NCI-H2107 treated with DMSO at 0.1 percent for 48 hours (cell line): Measurements from ENCODE around the gene ZNF761.
"Not testable (repeated sequence)": the region's sequence is repeated elsewhere in the genome, so short reads cannot be mapped to it uniquely, and the experiment has no call there.

ENCODE experiments used
- DNase-seq: peaks from one replicate; lab custom pipeline; 2025; ENCODE audit not compliant: unreplicated experiment; lab: John Stamatoyannopoulos, UW

The ZNF761 gene

DNA sequence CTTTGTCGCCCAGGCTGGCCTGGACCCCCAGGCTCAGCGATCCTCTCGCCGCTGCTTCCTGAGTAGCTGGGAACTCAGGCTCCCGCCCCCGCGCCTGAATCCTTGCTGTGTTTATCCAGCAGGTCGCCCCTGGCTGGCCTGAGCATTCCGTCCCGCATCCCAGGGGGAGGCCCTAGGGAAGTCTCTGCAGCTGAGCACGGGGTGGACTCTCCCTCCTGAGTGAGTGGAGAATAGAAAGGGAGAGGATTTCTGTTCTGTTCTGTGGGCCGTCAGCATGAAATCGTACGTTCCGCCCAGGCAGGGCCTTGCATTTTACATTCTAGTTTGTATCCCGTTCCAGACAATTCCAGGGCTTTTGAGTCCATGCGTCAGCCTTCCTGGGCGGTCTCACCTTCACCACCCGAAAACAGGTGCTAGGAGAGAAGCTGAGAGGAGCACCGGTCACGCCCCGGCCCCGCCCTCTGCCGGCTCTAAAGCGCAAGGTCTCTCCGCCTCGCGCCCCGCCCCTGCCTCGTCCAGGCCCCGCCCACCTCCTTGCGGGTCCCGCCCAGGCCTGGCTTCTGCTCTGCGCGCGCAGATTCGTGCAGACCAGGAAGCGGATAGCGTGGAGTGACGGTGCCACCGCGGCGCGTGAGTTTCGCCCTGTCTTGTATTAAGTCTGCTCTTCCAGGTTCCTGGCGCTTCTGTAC lies at the start of gene ZNF761:
TSS of gene ZNF761 (plus strand) at position 586 of the 689 bp plus-strand sequence. CDS start 15,285 bp downstream, outside the sequence.
- DNase-seq = peak; percentile 89

DNA sequence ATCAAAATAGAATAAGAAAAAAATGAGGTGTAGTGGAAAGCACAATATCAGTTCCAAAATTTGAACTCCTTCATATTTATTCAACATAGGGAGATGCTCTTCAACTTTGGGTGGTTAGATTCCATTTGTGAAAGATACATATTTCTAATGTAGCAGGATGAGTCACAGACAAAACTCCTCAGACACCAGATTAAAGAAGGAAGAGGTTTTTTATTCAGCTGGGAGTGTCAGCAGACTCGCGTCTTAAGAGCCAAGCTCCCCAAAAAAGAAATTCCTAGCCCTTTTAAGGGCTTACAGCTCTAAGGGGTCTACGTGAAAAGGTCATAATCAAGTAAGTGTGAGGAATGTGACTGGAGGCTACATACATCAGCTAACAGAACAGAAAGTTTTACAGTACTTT lies 43.6 kb upstream of the ZNF761 start:
- DNase-seq = no peak

DNA sequence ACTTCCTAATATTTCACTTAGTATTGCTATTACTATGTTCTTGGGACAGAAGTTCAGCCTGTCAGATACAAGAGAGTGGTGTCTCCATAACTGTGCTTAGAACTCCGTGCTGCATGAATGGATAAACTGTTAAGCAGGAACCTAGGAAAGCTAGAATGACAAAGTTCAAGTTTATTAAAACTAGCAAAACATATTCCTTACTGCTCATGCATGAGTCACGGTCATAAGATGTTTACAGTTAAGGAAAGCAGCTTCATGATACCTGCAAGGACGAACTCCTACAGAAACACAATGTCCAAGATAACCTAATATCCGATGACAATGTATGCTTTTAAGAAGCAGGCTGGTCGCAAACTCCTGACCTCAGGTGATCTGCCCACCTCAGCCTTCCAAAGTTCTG lies 42.9 kb upstream of the ZNF761 start:
- no peak for DNase-seq

DNA sequence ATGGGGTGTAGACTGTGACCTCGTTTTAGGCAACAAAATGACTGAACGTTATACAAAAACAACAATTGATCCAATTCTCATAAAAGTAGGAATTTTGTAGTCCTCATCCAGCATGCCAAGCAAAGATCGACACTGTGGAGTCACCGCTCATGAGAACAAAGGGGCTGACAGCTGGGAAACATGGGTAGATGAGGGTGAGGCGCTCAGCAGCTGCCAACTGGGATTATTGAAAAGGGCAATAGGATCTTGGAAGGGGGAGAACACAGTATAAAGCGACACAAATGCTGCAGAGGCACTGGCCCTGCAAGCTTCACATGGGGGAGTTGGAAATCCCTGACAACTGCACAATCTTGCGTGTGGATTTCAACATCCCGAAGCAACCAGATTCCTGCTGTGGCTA lies 42.2 kb upstream of the ZNF761 start:
- no peak for DNase-seq

DNA sequence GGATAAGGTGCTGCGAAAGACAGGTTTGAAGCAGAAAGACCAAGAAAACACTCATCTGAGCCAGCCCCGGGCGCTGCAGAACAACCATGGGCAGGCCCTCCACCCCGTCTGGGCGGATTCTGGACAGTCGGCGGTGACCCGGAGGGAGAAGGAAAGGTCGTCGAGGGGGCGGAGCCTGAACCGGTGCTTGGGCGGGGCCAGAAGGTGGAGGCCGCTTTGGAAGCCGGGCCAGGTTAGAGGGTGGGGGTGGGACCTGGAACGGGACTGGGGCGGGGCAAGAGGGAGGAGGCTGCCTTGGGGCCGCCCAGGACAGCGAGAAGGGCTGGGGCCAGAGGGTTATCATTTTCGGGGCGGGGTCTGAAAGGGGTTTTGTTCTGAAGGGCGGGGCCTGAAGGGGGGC lies 41.8 kb upstream of the ZNF761 start:
- DNase-seq = no peak

DNA sequence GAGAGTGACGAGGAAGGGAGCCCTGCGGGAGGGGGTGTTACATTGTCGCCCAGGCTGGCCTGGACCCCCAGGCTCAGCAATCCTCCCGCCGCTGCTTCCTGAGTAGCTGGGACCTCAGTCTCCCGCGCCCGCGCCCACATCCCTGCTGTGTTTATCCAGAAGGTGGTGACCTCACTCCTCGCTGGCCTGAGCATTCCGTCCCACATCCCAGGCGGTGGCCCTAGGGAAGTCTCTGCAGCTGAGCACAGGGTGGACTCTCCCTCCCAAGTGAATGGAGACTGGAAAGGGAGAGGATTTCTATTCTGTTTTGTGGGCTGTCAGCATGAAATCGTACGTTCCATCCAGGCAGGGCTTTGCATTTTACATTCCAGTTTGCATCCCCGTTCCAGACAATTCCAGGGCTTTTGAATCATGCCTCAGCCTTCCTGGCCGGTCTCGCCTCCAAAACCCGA lies 37.2 kb upstream of the ZNF761 start:
- no peak for DNase-seq

DNA sequence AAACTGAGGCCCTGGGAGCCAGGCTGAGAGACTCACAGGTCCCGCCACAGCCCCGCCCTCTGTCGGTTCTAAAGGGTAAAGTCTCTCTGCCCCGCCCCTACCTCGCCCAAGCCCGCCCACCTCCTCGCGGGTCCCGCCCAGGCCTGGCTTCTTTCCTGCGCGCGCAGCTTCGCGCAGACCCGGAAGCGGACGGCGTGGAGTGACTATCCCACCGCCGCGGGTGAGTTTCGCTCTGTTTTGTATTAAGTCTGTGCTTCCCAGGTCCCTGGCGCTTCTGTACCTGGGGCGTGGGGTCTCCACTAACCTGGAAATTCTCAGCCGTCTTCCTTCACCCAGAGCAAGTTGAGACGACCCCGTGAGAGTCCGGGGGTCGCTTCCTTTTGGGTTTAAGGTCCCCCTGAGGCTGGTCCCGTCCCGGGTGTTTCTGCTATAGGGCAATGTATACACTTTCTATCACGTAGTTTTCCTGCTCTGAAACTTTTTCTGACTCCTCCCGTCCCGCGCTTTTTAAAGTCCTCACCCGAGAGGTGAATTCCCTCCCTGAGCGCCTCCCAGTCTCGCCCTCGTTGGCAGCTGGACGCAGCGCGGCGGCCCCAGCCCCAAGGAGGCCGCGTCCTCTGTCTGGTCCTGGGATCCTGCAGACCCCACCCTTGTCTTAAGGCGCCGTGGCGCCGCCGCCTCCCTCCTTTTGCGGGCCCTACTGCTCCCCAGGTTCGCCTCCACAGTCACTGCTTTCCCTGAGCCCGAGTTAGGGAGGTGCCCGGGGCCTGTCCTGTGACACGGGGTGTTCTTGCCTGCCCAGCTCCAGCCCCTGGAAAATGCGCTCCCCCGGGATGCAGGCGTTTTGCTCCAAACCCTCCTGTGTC lies 36.6 kb upstream of the ZNF761 start, which contains the start of gene ZNF765:
TSS of gene ZNF765 (plus strand) at position 176 of the 866 bp plus-strand sequence. CDS start 2,867 bp downstream, outside the sequence.
- peak; percentile 76 for DNase-seq

DNA sequence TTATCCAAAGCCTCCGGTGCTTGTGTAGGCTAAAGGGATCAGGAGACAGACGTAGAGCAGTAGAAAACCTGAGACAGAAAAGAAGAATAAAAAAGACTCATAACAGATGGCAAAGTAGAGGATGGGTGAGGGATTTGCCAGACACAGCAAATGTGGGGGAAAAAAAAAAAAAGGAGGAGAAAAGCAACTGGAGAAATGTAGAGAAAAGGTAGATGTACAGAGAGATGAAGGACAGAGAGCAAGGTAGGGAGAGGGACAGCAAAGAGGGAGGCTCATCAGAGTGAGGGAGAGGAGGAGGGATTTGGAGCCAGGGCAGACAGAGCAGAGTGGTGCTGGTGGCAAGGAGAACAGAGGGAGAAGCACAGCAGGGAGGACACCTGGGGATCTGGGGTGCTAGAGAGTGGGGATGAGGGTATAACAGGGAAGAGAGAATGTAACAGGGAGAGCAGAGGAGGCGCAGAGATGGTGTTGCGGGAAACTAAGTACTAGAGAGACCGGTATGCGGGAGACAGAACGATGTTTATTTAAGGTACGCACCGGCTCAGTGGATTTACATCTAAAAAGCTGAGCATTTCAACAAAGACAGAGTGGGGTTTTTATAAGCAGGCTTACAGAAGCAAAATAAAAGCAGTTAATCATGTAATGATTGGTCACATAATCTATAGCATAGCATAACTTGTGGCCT lies 35.8 kb upstream of the ZNF761 start:
- DNase-seq = not testable (repeated sequence)

DNA sequence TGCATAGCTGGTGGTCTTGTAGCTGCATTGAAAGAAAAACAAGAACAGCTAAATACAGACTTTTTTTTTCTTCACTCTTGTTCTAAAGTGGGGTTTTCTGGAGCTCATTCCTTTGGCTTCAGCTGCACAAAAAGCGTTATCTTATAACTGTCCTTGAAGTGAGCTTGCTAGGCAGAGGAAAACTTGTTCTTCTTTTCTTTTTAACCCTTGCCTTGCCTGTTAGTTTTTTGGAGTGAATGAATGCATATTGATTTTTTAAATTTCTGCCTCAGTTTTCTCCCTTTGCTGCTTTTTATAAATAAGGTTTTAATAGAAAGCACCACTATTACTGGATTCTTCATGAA lies 35.3 kb upstream of the ZNF761 start:
- no peak for DNase-seq

DNA sequence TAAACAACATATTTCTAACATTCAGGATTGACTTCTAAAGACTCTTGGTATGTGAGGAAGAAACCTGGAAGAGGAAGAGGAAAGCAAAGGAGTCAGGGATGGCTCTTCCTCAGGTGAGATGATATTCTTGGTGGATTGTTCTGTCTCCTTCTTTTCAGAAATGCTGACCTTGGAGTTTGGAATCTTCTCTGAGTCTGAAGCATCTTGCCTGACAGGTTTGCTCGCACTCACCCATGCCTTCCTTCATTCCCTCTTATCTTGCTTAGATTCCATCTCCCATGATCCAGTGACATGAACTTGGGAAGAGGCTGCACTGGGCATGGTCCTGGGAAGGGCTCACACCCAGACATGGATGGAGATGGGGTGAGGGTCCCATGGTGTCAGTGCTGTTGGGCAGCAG lies 33.9 kb upstream of the ZNF761 start:
- not testable (repeated sequence) for DNase-seq

DNA sequence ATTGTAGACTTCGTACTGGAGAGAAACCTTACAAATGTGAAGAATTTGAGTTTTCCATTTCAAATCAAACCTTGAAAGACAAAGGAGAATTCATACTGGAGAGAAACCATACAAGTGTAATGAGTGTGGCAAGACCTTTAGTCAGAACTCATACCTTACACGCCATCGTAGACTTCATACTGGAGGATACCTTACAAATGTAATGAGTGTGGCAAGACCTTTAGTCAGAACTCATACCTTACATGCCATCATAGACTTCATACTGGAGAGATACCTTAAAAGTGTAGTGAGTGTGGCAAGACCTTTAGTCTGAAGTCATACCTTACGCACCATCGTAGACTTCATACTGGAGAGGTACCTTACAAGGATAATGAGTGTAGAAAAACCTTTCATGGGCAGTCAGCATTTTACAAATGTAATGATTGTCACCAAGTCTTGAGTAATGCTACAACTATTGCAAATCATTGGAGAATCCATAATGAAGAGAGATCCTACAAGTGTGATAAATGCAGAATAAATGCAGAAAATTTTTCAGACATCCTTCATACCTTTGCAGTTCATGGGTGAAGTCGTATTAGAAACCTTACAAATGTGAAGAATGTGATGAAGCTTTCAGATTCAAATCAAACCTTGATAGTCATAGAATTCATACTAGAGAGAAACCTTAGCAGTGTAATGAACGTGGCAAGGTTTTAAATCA lies 22.1 kb upstream of the ZNF761 start:
- no peak for DNase-seq

DNA sequence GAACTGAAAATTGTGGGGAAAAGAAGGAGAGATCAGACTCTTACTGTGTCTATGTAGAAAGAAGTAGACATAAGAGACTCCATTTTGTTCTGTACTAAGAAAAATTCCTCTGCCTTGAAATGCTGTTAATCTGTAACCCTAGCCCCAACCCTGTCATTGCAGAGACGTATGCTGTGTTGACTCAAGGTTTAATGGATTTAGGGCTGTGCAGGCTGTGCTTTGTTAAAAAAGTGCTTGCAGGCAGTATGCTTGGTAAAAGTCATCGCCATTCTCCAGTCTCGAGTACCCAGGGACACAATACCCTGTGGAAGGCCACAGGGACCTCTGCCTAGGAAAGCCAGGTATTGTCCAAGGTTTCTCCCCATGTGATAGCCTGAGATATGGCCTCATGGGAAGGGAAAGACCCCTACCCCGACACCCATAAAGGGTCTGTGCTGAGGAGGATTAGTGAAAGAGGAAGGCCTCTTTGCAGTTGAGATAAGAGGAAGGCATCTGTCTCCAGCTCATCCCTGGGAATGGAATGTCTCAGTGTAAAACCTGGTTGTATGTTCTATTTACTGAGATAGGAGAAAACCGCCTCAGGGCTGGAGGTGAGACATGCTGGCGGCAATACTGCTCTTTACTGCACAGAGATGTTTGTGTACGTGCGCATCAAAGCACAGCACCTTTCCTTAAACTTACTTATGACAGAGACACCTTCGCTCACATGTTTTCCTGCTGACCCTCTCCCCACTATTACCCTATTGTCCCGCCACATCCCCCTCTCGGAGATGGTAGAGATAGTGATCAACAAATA lies 11.1 kb upstream of the ZNF761 start:
- DNase-seq = not testable (repeated sequence)

DNA sequence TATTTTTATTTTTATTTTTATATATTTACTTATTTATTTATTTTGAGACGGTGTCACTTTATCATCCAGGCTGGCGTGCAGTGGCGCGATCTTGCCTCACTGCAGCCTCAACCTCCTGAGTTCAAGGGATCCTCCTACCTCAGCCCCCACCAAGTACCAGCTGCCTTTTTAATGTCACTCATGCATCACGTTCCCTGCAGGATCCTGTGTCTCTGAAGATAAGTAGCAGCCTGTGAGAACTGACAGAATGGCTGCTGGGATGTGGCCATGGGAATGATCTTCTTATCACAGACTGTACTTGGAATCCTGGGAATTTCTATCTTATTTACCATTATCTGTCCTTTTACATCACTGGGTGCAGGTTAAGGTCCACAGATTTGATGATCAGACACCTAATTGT lies 9.2 kb upstream of the ZNF761 start:
- DNase-seq = no peak

DNA sequence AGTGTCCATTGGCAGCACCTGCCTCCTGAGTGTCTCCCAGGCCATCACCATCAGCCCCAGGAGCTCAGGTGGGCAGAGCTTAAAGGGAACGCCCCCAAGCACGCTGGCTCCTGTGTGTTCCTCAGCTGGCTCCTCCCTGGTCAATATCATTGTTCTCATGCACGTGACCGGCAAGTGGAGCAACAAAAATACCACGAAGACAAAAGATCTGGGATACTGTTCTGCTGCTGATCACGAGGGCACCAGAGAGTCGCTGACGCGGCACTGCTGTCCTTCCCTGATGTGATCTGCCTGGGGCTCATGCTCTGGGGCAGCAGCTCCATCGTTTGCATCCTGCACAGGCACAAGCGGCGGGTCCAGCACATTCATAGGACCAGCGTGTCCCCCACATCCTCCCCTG lies 8.7 kb upstream of the ZNF761 start:
- peak; percentile 6 for DNase-seq

DNA sequence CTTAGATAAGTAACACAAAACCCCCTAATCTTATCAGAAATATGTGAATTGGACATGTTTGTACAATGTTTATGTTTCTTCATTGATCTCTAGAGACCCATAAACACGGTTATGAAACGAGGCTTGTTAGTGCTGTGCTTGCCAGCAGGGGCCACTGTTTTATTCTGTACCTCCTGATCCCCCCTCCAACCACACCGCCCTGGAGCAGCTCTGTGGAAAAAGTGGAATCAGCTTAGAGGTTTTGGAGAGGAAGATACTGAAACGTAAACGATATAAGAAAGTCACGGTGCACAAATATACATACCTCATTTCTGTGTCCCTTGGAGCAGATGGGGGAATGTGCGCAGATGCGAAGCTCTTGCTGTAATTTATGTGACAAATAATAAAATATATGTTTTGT lies 8.1 kb upstream of the ZNF761 start:
- DNase-seq = not testable (repeated sequence)

DNA sequence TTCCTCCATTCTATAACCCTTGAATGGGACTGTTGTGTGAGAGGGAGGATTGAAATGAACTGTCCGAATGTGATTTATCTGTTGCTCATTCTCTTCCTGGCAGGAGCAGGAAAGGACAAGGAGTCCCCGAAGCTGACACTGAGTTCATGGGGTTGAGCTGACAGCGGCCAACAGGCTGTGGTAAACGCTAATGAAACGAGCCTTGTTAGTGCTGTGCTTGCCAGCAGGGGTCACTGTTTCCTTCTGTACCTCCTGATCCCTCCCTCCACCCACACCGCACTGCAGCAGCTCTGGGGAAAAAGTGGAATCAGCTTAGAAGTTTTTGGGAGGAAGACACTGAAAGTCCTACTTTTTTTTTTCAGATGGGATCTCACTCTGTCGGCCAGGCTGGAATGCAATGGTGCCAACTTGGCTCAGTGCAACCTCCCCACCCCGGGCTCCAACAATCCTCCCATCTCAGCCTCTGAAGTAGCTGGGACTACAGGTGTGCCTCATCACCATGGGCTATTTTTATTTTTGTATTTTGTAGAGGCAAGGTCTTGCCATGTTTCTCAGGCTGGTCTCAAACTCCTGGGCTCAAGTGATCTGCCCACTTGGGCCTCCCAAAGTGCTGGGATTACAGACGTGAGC lies 6.7 kb upstream of the ZNF761 start:
- DNase-seq = peak; percentile 15

DNA sequence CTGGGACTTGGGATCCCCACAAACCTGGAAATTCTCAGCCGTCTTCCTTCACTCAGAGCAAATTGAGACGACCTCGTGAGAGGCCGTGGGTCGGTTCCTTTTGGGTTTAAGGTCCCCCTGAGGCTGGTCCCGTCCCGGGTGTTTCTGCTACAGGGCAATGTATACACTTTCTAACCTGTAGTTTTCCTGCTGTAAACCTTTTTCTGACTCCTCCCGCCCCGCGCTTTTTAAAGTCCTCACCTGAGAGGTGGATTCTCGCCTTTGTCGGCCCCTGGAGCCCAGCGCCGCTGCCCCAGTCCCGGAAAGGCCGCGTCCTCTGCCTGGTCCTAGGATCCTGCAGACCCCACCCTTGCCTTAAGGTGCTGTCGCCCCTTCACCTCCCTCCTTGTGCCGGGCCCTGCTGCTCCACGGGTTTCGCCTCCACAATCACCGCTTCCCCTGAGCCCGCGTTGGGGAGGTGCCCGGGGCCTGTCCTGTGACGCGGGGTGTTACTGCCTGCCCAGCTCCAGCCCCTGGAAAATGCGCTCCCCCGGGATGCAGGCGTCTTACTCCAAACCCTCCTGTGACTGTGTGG lies 391 bp downstream of the ZNF761 start:
- no peak for DNase-seq

DNA sequence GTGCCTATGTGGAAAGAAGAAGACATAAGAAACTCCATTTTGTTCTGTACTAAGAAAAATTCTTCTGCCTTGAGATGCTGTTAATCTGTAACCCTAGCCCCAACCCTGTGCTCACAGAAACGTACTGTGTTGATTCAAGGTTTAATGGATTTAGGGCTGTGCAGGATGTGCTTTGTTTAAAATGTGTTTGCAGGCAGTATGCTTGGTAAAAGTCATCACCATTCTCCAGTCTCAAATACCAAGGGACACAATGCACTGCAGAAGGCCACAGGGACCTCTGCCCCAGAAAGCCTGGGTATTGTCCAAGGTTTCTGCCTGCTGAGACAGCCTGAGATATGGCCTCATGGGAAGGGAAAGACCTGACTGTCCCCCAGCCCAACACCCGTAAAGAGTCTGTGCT lies 12.0 kb downstream of the ZNF761 start:
- not testable (repeated sequence) for DNase-seq

DNA sequence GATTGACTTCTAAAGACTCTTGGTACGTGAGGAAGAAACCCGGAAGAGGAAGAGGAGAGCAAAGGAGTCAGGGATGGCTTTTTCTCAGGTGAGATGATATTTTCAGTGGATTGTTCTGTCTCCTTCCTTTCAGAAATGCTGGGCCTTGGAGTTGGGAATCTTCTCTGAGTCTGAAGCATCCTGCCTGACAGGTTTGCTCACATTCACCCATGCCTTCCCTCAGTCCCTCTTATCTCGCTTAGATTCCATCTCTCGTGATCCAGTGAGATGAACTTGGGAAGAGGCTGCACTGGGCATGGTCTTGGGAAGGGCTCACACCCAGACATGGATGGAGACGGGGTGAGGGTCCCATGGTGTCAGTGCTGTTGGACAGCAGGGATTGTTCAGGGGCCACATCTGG lies 15.4 kb downstream of the ZNF761 start:
- DNase-seq = not testable (repeated sequence)
